Activated naive CD8-positive, alpha-beta T cell treated with anti-CD3 and anti-CD28 coated beads, Interleukin-2, amount 10 ng/mL, durations not matched to agents 7 days and 5 days (primary cell): ENCODE measurements around the gene CREB5. TPM values are rescaled to one million over a fixed set of nuclear protein-coding genes. Genes with fewer than 3 reads are reported as not detected.

ENCODE experiments used
- ATAC-seq: fragments of 150-1000 bp; cut with Tn5 transposase; one replicate; pipeline ENCODE4 v1.10.0; 2021; ENCODE audit warnings: low read depth, moderate library complexity
- POLR2A ChIA-PET: fragments of 350-600 bp; sonication (Branson Sonifier 250); formaldehyde crosslinking; loops from one replicate; lab custom pipeline; 2021; ENCODE audit warnings: antibody characterized with exemption; lab: Charles Lee
- DNase-seq: peaks from one replicate; pipeline ENCODE4 v3.0.0; 2021
- H3K27ac Mint-ChIP-seq: one replicate; pipeline ENCODE4 v1.8.0; 2022; ENCODE audit warnings: mild to moderate bottlenecking, mixed read lengths
- H3K27me3 Mint-ChIP-seq: one replicate; pipeline ENCODE4 v1.8.0; 2022; ENCODE audit warnings: mild to moderate bottlenecking, moderate library complexity, mixed read lengths
- H3K36me3 Mint-ChIP-seq: one replicate; pipeline ENCODE4 v1.8.0; 2021; ENCODE audit warnings: mild to moderate bottlenecking, mixed read lengths
- H3K4me1 Mint-ChIP-seq: one replicate; pipeline ENCODE4 v1.8.0; 2021; ENCODE audit warnings: mixed read lengths
- H3K4me3 Mint-ChIP-seq: one replicate; pipeline ENCODE4 v1.8.0; 2022; ENCODE audit warnings: mild to moderate bottlenecking, moderate library complexity, mixed read lengths
- H3K9me3 Mint-ChIP-seq: one replicate; pipeline ENCODE4 v1.8.0; 2021; ENCODE audit warnings: mixed read lengths
- total RNA-seq, 2 experiments: library from RNA; stranded (reverse); gene quantifications; one replicate each; pipeline ENCODE4 v1.2.3, GENCODE V29; 2021

CREB5 gene
- total RNA-seq, 2 experiments from 2014 or later: not detected

- ATAC-seq: no peak
- POLR2A ChIA-PET: no interaction called here
- H3K4me1 Mint-ChIP-seq: no peaks in the 10 kb centered on the region
- no peak for DNase-seq
- H3K9me3 Mint-ChIP-seq: no peaks in the 10 kb centered on the region
- H3K27me3 Mint-ChIP-seq: peaks cover 9% of the 10 kb centered on the region
- no peak overlapping the region for H3K4me3 Mint-ChIP-seq
- H3K36me3 Mint-ChIP-seq: no peaks in the 10 kb centered on the region
- H3K27ac Mint-ChIP-seq: no peak overlapping the region
Measured at GRCh38 chr7:28840592-28840995, 428.3 kb downstream of the CREB5 start.

GRCh38 chr7:28841766-28842165 lies 429.4 kb downstream of the CREB5 start:
- no peaks in the 10 kb centered on the region for H3K4me1 Mint-ChIP-seq
- ATAC-seq (no peak), DNase-seq (no peak)
- no peak overlapping the region for H3K4me3 Mint-ChIP-seq
- H3K9me3 Mint-ChIP-seq: no peaks in the 10 kb centered on the region
- POLR2A ChIA-PET: no interaction called here
- peaks cover 9% of the 10 kb centered on the region for H3K27me3 Mint-ChIP-seq
- H3K27ac Mint-ChIP-seq: no peak overlapping the region
- no peaks in the 10 kb centered on the region for H3K36me3 Mint-ChIP-seq

GRCh38 chr7:28842769-28843295 lies 430.5 kb downstream of the CREB5 start:
- no peak for ATAC-seq
- POLR2A ChIA-PET: no interaction called here
- DNase-seq: no peak
- H3K27ac Mint-ChIP-seq: no peak overlapping the region
- peaks cover 9% of the 10 kb centered on the region for H3K27me3 Mint-ChIP-seq
- H3K4me1 Mint-ChIP-seq: no peaks in the 10 kb centered on the region
- H3K36me3 Mint-ChIP-seq: no peaks in the 10 kb centered on the region
- no peak overlapping the region for H3K4me3 Mint-ChIP-seq
- no peaks in the 10 kb centered on the region for H3K9me3 Mint-ChIP-seq

GRCh38 chr7:28845106-28845505 lies 432.8 kb downstream of the CREB5 start:
- H3K36me3 Mint-ChIP-seq: no peaks in the 10 kb centered on the region
- POLR2A ChIA-PET: no interaction called here
- DNase-seq (no peak), ATAC-seq (no peak)
- H3K4me3 Mint-ChIP-seq: no peak overlapping the region
- H3K9me3 Mint-ChIP-seq: no peaks in the 10 kb centered on the region
- H3K27me3 Mint-ChIP-seq: peaks cover 15% of the 10 kb centered on the region
- no peak overlapping the region for H3K27ac Mint-ChIP-seq
- H3K4me1 Mint-ChIP-seq: no peaks in the 10 kb centered on the region

GRCh38 chr7:28847176-28847575 lies 434.9 kb downstream of the CREB5 start:
- Mint-ChIP-seq H3K27me3 (peaks cover 26% of the 10 kb centered on the region), H3K36me3 (no peaks in the 10 kb centered on the region), H3K4me1 (no peaks in the 10 kb centered on the region), H3K27ac (no peak overlapping the region), H3K9me3 (no peaks in the 10 kb centered on the region), H3K4me3 (no peak overlapping the region)
- DNase-seq (no peak), ATAC-seq (no peak)
- POLR2A ChIA-PET: no interaction called here

- H3K27ac Mint-ChIP-seq: no peak overlapping the region
- DNase-seq: no peak
- H3K9me3 Mint-ChIP-seq: no peaks in the 10 kb centered on the region
- no peaks in the 10 kb centered on the region for H3K4me1 Mint-ChIP-seq
- peaks cover 29% of the 10 kb centered on the region for H3K27me3 Mint-ChIP-seq
- no peak for ATAC-seq
- H3K36me3 Mint-ChIP-seq: no peaks in the 10 kb centered on the region
- POLR2A ChIA-PET: no interaction called here
- H3K4me3 Mint-ChIP-seq: no peak overlapping the region
Measured at GRCh38 chr7:28847681-28848080, 435.4 kb downstream of the CREB5 start.

- Mint-ChIP-seq H3K4me3 (no peak overlapping the region), H3K4me1 (peaks cover 5% of the 10 kb centered on the region), H3K27ac (no peak overlapping the region), H3K27me3 (peaks cover 38% of the 10 kb centered on the region), H3K9me3 (no peaks in the 10 kb centered on the region), H3K36me3 (no peaks in the 10 kb centered on the region)
- POLR2A ChIA-PET: no interaction called here
- DNase-seq (no peak), ATAC-seq (no peak)
Measured at GRCh38 chr7:28848906-28849305, 436.6 kb downstream of the CREB5 start.

- ATAC-seq (no peak), DNase-seq (no peak)
- POLR2A ChIA-PET: interaction anchor here (0.6 kb wide), 1 partner anchor 26 kb away, joined by 5 read pairs; no protein-coding TSS in a partner anchor
- Mint-ChIP-seq H3K4me3 (no peak overlapping the region), H3K9me3 (no peaks in the 10 kb centered on the region), H3K27me3 (peaks cover 45% of the 10 kb centered on the region), H3K36me3 (no peaks in the 10 kb centered on the region), H3K27ac (no peak overlapping the region), H3K4me1 (peaks cover 7% of the 10 kb centered on the region)
Measured at GRCh38 chr7:28850699-28851098, 438.4 kb downstream of the CREB5 start.

GRCh38 chr7:28853150-28853549 lies 440.8 kb downstream of the CREB5 start:
- no peaks in the 10 kb centered on the region for H3K9me3 Mint-ChIP-seq
- H3K27ac Mint-ChIP-seq: no peak overlapping the region
- DNase-seq (no peak), ATAC-seq (no peak)
- peaks cover 7% of the 10 kb centered on the region for H3K4me1 Mint-ChIP-seq
- no peaks in the 10 kb centered on the region for H3K36me3 Mint-ChIP-seq
- POLR2A ChIA-PET: no interaction called here
- H3K27me3 Mint-ChIP-seq: peaks cover 55% of the 10 kb centered on the region
- peak overlapping the region; percentile 76 for H3K4me3 Mint-ChIP-seq

- Mint-ChIP-seq H3K36me3 (no peaks in the 10 kb centered on the region), H3K9me3 (no peaks in the 10 kb centered on the region), H3K4me3 (peak overlapping the region; percentile 76), H3K27ac (no peak overlapping the region), H3K4me1 (peaks cover 7% of the 10 kb centered on the region), H3K27me3 (peaks cover 61% of the 10 kb centered on the region)
- POLR2A ChIA-PET: no interaction called here
- peak; percentile 86 for DNase-seq
- ATAC-seq: peak; percentile 98
Measured at GRCh38 chr7:28853834-28854749, 441.8 kb downstream of the CREB5 start.

- DNase-seq (no peak), ATAC-seq (no peak)
- Mint-ChIP-seq H3K4me3 (peak overlapping the region; percentile 49), H3K27me3 (peaks cover 60% of the 10 kb centered on the region), H3K9me3 (no peaks in the 10 kb centered on the region), H3K27ac (no peak overlapping the region), H3K36me3 (no peaks in the 10 kb centered on the region), H3K4me1 (peaks cover 7% of the 10 kb centered on the region)
- POLR2A ChIA-PET: no interaction called here
Measured at GRCh38 chr7:28854750-28855074, 442.4 kb downstream of the CREB5 start.

GRCh38 chr7:28855538-28856217 lies 443.4 kb downstream of the CREB5 start:
- POLR2A ChIA-PET: no interaction called here
- Mint-ChIP-seq H3K27me3 (peaks cover 55% of the 10 kb centered on the region), H3K27ac (no peak overlapping the region), H3K4me1 (peaks cover 7% of the 10 kb centered on the region), H3K4me3 (no peak overlapping the region), H3K9me3 (no peaks in the 10 kb centered on the region), H3K36me3 (no peaks in the 10 kb centered on the region)
- ATAC-seq: no peak
- no peak for DNase-seq

- H3K4me3 Mint-ChIP-seq: no peak overlapping the region
- peaks cover 7% of the 10 kb centered on the region for H3K4me1 Mint-ChIP-seq
- ATAC-seq (no peak), DNase-seq (no peak)
- no peaks in the 10 kb centered on the region for H3K36me3 Mint-ChIP-seq
- H3K27ac Mint-ChIP-seq: no peak overlapping the region
- POLR2A ChIA-PET: no interaction called here
- H3K27me3 Mint-ChIP-seq: peaks cover 45% of the 10 kb centered on the region
- no peaks in the 10 kb centered on the region for H3K9me3 Mint-ChIP-seq
Measured at GRCh38 chr7:28856656-28857055, 444.3 kb downstream of the CREB5 start.

- Mint-ChIP-seq H3K27ac (no peak overlapping the region), H3K9me3 (no peaks in the 10 kb centered on the region), H3K4me3 (no peak overlapping the region), H3K4me1 (peaks cover 7% of the 10 kb centered on the region), H3K27me3 (peaks cover 32% of the 10 kb centered on the region), H3K36me3 (no peaks in the 10 kb centered on the region)
- POLR2A ChIA-PET: no interaction called here
- no peak for DNase-seq
- ATAC-seq: no peak
Measured at GRCh38 chr7:28858206-28858605, 445.9 kb downstream of the CREB5 start.
